SKM-1 treated with dmso at 0.1 percent for 144 hours (cell line): ENCODE results near the gene GJA9.

Experiments
- DNase-seq: peaks from one replicate; lab custom pipeline; 2025; ENCODE audit not compliant: unreplicated experiment; lab: John Stamatoyannopoulos, UW

GJA9 gene

DNA sequence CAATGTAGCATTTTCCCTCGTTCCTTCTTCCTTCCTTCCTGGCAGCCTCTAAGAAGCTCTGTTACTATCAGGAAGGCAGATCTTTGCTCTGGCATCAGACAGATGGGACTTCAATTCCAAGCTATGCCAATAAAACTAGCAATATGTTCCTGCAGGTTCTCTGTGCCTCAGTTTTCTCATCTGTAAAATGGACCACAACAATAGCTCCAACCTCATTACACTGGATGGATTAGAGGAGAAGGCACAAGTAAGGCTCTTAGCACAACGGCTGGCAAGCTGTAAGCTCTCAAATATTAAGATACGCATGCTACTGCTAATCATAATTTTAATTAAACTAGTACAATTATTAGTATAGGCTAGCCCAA is 49.0 kb downstream of the GJA9 start:
- DNase-seq = no peak

DNA sequence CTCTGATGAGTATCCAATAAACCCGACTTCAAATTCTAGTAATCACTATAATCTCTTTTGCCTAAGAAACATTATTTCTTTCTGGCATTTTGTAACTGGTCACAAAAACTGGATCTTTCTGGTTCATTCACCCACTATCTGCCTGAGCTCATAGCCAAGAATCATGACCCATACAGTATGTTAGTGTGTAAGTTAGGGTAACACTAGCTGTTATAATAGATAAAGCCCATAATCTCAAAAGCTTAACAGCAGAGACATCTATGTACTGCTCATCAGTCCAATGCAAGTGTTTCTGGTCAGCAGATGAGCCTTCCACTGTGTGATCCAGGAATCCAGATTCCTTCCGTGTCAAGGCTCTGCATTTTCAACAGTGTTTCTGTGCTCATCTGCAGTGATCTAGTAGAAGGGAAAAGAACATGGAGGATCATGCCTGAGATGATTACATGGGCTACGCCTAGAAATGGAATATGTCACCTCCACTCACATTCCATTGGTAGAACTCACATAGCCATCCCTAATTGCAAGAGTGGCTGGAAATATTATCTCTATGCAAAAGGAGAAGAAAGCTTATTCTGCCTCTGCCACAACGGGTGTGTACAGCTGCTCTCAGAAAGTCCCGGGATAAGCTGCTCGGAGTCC is 49.5 kb downstream of the GJA9 start:
- DNase-seq = no peak

DNA sequence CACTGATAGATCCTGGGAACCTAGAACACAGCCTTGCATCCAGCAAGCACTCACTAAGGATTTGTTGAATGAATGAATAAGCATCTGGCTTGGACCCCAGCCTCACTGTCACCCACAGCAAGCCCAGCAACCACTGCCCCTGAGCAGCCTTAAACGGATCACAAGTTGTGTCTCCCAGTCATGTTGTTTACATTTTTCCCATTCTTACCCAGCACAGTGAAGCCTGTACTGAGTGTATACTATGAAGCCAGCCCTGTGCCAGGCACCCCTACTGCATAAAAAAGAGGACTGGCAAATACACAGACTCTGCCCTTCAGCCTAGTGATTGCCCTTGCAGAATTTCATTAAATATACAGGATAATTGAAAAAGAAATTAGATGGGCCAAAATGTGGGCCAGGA is 52.0 kb downstream of the GJA9 start:
- no peak for DNase-seq

DNA sequence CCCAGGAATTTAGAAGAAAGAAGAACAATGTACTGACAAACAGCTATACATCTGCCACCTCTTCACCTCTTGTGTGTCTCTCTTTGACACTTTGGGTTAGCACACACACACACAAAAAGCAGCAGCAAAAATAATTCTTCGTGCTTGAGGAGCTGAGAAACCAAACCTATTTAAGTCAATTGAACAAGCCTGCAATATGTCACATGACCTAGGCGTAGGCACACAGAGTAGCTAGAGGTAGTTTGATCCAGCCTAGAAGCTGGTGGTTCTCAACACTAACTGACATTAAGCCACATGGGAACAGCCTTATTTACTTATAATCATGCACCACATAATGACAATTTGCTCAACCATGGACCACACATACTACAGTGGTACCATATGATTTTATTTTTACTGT is 54.1 kb downstream of the GJA9 start:
- DNase-seq = no peak

DNA sequence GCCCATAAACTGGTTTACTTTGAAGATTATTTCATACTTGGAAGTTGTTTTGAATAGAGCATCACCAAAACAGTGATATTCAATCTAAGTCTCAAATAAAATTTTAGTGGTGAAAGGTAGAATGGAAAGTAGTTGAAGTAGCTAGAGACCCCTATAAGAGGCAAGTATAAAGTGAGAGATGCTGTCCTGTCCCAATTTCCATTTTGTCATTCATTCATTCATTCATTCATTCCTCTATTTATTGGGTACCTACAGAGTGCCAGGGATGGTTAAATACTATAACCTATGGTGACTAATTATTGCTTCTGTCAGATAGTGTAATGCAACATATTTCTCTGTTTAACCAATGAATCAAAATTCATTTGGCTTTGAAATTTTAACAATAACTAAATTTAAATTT is 54.5 kb downstream of the GJA9 start:
- DNase-seq = no peak

DNA sequence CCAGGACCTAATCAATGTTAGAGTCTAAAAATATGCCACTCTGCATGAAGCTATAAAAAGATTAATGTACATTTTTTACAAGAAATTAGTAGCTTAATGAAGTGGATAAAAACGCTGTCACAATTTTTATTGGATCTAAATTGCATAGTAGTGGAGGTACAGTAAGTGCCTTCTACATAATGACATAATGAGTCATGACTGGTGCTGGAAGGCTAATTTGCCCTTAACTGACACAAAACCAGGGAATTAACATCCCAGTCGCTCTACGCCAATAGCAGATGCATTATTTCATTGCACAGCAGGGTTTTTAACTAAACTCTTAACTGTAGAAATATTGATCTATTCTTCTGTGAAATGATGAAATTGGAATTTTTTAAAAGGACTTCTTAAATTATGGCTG is 55.1 kb downstream of the GJA9 start:
- no peak for DNase-seq
